Hair follicle dermal papilla cell (primary cell): ENCODE measurements around the gene SPHKAP. TPM values are rescaled to one million over a fixed set of nuclear protein-coding genes. Genes with fewer than 3 reads are reported as not detected.

ENCODE experiments used
- small RNA-seq: library from RNA; depleted of rRNA; stranded (forward); fragments of <200 nt; gene quantifications from one replicate; pipeline ENCODE3, GENCODE V24; 2012
- total RNA-seq: library from RNA; depleted of rRNA; stranded (reverse); fragments of >200 nt; gene quantifications from 2 replicates; pipeline ENCODE4 v1.2.3, GENCODE V29; 2012

The SPHKAP gene
- total RNA-seq = not detected in 2 replicates

GRCh38 chr2:228181098-228182019 is at the start of gene SPHKAP:
SPHKAP (minus strand) TSS chr2:228181687; CDS start chr2:228181598, 89 bp downstream.

Small RNAs within 50 kb of the gene (small RNA-seq; reads per million reads assigned to genes)
- not detected for gene RNU6-624P
